Spleen (tissue), 7 donors: Measurements from ENCODE around the gene KANK2.

Source experiments
- CTCF ChIP-seq, 11 experiments: fragments of 200-600 bp in 7 of 11; fragments of 450-650 bp in 4 of 11; sonication (generic) in 4 of 11; IDR thresholded peaks in 8 of 11; conservative IDR thresholded peaks in 3 of 11; 1 replicate in 7 of 11; 2 replicates in 4 of 11; pipeline versions ENCODE4 v1.4.0 to v1.8.0; 2016 to 2021; ENCODE audit warnings: antibody characterized with exemption in 11 of 11, inconsistent platforms in 4 of 11, mild to moderate bottlenecking in 1 of 11
- POLR2AphosphoS5 ChIP-seq, 3 donors: sonication (generic); formaldehyde crosslinking; IDR thresholded peaks; one replicate each; pipeline ENCODE4 v1.5.1; 2017; ENCODE audit warnings: antibody characterized with exemption in 3 of 3
- donor health status: DM: no; HTN: no; CAD: no; lungs with moderate emphysema.
- donor health status: DM: no; HTN: no; CAD: no.
- donor health status: DM: no; HTN: no; CAD: no.

- TF ChIP-seq CTCF (IDR thresholded peaks at IDR 0.05 in 8 of 11, conservative IDR thresholded peaks at IDR 0.05 in 3 of 11): no peak
- no peak for TF ChIP-seq POLR2AphosphoS5 (IDR thresholded peaks at IDR 0.05)
These were observed 17.0 kb upstream of the KANK2 start for GRCh38 chr19:11214387-11214786.
